Gastrocnemius medialis (tissue), 4 donors: ENCODE measurements around the gene CPED1.

Source experiments
- CTCF ChIP-seq, 5 experiments: fragments of 450-650 bp in 3 of 5; fragments of 200-600 bp in 2 of 5; sonication (generic) in 2 of 5; IDR thresholded peaks in 4 of 5; conservative IDR thresholded peaks in 1 of 5; 1 replicate in 4 of 5; 2 replicates in 1 of 5; pipeline ENCODE4 v1.5.1; 2016 to 2019; ENCODE audit warnings: antibody characterized with exemption in 5 of 5, mild to moderate bottlenecking in 3 of 5, moderate library complexity in 3 of 5
- POLR2A ChIP-seq, 2 donors: fragments of 450-650 bp; IDR thresholded peaks; one replicate each; pipeline ENCODE4 v1.6.1; 2017; ENCODE audit warnings: antibody characterized with exemption in 2 of 2, mild to moderate bottlenecking in 2 of 2, moderate library complexity in 2 of 2

GRCh38 chr7:120987683-120988590 is 574 bp upstream of the CPED1 start:
- TF ChIP-seq CTCF (IDR thresholded peaks at IDR 0.05 in 4 of 5, conservative IDR thresholded peaks at IDR 0.05 in 1 of 5), result peak; percentile 83 to 96 (median 94)
- TF ChIP-seq POLR2A (IDR thresholded peaks at IDR 0.05), result no peak
